ENCODE measurements around the gene SF3B4.
"Not testable (repeated sequence)": the region's sequence is repeated elsewhere in the genome, so short reads cannot be mapped to it uniquely, and the experiment has no call there.

SF3B4 gene

DNA sequence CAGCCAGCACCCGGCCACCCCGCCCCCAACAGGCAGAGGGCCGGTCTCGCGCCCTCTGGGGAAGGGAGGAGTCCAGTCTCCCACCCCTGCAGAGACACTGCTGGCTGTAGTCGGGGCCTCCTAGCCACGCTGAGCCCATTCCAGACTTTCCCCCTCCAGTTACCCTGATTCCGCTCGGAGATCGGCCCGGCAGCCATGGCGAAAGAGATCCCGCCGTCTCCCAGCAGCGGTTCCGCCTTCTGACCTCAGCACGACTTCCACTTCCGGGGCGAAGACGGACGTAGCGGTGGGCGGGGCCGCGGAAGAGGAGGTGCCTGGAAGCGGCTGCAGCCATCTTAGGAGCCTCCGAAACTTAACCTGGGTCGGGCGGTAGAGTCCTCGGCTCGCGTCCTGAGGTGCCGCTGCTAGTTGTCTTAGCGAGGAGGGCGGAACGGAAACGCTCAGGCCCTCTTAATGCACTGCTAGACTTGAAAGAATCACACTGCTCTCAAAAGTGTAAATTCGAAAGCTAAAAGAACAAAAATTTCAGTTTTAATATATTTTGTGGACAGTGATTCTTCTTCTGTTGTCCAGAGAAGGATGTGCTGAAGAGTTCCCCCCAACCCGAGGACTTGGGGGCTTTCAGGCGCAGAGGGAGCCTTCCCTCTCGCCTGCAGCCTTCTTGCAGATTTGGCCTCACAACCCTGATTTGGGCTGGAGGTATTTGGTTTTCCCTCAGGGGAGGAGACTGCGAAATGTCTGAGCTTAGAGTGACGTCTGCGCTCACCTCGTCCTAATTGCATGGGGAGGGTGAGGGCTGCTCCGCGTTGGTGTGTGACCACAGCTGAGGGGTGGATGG is at the start of gene SF3B4:
Gene SF3B4 (minus strand): TSS at position 241 of the 838 bp plus-strand sequence. CDS start 44 bp downstream, at position 197.
- peak; percentile 97 for DNase-seq

DNA sequence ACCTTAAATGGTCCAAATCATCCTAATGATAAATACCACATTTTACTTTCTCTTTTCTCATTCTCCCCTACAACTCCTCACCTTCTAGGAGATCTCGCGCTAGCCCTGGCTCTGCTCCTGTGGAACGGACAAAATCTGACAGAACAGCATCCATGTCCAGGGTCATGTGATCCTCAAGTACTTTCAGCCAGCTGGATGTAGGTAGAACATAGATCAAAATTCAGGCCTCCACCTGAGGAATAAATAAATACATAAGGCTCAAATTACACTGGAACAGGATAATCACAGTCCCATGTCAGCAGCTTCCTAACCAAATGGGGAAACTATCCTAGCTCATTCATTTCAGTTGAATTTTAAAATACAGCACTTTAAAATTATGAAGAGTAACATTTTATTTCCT is 49.7 kb upstream of the SF3B4 start:
- no peak for DNase-seq

DNA sequence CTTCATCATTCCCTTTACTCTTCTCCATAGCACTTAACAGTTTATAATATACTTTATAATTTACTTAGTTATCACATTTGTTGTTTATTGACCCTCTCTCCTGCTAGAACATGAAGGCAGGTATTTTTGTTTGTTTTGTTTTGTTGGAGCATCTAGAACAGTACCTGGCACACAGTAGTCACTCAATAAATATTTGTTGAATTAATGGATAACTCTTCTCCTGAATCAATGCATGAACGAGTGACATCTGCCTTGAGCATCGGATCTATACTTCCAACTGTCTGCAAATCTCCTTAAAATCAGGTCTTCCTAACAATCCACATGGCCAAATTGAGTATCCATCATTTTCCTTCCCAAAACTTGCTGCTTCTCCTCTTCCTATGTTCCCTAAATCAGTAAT is 44.9 kb upstream of the SF3B4 start:
- DNase-seq: no peak

DNA sequence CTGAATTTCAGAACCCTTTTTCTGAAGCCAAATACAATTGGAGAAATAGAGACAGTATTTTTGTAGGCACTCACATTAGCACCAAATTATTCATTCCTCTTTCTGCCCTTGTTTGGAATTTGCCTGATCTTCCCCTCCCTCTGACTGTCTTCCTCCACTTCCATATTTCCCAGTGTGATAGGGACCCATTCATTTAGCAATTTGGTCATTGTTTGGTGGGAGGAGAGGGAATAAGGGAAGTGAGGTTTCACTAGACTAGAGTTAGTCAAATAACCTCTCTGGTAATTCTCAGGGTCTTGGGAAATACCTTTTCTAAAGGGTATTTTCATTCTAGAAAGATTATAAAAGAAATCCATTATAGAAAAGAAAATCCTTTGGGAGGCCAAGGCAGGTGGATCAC is 40.0 kb upstream of the SF3B4 start:
- no peak for DNase-seq

GRCh38 chr1:149967041-149967440 is 39.4 kb upstream of the SF3B4 start:
- no peak for DNase-seq

- DNase-seq: no peak
These were observed 38.8 kb upstream of the SF3B4 start for GRCh38 chr1:149966405-149966804.

DNA sequence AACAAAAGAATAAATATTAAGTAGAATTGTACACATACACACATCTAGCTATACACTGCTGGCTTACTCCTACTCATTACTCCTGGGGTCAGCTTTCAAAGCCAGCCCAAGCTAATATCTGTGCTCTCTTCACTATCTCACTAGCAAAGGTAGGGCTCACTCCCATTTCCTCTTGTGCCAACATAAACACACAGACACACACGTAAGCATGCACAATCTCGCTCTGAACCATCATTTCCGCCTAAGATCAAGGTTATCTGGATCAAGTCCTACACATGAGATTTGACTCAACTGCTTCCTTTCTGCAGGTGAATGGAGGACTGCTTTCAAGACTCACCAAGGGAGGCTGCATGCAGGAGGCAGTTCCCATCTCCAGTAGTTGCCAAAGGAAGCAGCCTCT is 37.8 kb upstream of the SF3B4 start:
- DNase-seq: no peak

DNA sequence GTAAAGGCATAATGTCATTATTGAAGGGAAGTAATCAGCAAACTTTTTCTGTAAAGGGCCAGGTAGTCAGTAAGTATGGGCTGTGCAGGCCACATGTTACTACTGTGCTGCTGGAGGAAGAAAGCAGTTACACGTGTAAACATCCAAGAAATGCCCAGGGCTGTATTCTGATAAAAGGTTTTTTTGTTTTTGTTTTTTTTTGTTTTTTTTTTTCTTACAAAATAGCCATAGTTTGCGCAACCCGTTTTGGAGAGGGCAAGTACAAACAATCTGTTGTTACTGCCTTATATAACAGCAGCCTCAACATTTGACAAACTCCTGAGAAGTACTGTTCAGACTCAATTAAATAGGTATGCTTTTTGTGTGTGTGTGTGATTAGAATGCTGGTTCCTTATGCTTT is 35.8 kb upstream of the SF3B4 start:
- DNase-seq: no peak

DNA sequence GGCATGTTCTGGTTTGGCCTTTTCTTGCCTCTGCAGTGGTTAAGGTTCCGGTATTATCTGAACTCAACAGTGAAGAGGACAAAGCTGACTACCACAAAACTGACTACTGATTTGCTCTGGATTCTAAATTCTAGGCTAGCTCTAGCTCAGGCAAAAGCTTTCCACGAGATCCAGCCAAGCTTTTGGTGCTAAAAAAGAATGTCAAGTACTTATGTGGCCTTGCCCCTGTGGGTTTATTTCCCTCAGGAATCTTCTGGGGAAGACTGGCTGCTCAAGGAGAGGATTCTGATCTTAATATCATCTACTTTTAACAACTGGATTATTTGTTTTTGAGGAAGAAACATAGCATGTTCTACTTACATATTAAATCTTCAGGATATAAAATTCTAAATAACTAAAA is 35.1 kb upstream of the SF3B4 start:
- DNase-seq: no peak

- peak; percentile 87 for DNase-seq
These were observed 34.5 kb upstream of the SF3B4 start for GRCh38 chr1:149962039-149962647.

DNA sequence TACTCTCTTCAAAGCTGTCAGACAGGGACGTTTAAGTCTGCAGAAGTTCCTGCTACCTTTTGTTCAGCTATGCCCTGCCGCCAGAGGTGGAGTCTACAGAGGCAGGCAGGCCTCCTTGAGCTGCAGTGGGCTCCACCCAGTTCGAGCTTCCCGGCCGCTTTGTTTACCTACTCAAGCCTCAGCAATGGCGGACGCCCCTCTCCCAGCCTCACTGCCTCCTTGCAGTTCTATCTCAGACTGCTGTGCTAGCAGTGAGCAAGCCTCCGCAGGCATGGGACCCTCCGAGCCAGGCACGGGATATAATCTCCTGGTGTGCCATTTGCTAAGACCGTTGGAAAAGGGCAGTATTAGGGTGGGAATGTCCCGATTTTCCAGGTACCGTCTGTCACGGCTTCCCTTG is 29.9 kb upstream of the SF3B4 start:
- DNase-seq: not testable (repeated sequence)

GRCh38 chr1:149949911-149950310 is 22.3 kb upstream of the SF3B4 start:
- no peak for DNase-seq

GRCh38 chr1:149945206-149945605 is 17.6 kb upstream of the SF3B4 start:
- no peak for DNase-seq

GRCh38 chr1:149942885-149943284 is 15.3 kb upstream of the SF3B4 start:
- no peak for DNase-seq

DNA sequence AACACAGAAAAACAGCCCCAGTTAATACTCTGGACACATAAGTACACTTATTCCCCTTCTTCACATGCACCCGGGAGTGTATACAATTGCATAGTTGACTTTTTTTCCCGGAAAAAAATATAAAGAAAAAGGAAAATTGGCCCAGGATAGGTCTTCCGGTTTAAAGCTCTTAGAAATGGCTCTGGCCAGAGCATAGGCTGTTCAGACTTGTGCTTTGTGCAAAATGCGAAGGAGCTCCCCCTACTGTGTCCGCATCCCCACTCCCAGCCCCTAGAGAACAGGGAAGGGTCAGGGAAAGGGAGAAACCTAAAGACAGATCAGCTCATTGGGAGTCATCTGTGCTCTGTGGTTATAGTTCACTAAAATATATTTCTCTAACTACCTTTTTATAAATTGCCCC is 14.6 kb upstream of the SF3B4 start:
- no peak for DNase-seq

- DNase-seq: no peak
These were observed 12.8 kb upstream of the SF3B4 start for GRCh38 chr1:149940427-149940826.

- not testable (repeated sequence) for DNase-seq
These were observed 11.0 kb upstream of the SF3B4 start for GRCh38 chr1:149938668-149939003.

DNA sequence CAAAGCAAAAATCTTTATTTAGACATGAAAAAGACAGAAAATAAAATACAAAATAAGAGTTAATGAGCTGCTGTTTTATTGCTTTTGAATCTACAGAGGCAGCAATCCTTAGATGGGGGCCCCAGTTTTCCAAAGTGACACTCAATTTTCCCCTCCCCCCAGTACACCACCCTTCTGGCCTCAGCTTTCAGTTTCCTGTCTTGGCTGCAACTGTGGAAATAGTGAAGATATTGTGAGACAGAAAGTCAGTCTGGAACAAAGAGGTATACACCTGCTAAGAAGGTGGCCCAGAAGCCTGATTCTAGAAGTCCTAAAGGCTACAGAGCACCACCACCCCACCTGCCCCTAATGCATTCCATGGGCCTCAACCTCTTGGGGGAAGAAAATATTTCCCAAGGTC is 10.2 kb upstream of the SF3B4 start:
- DNase-seq: no peak

- DNase-seq: no peak
These were observed 9.5 kb upstream of the SF3B4 start for GRCh38 chr1:149936992-149937705.

GRCh38 chr1:149936170-149936991 is 8.8 kb upstream of the SF3B4 start, which contains the start of gene MTMR11:
TSS of gene MTMR11 (minus strand) at chr1:149936879. CDS start at chr1:149936647, 232 bp downstream.
- DNase-seq: peak; percentile 69

- DNase-seq: no peak
These were observed 6.8 kb upstream of the SF3B4 start for GRCh38 chr1:149934356-149934755.

GRCh38 chr1:149933208-149933607 is 5.6 kb upstream of the SF3B4 start:
- DNase-seq: no peak

- no peak for DNase-seq
These were observed 4.9 kb upstream of the SF3B4 start for GRCh38 chr1:149932474-149932873.

All from hematopoietic multipotent progenitor cell treated with erythropoietin and hydrocortisone succinate and interleukin-3 and kit ligand, for 6 days (in vitro differentiated cells).